ENCODE results near the gene OLIG2.

Gene OLIG2

DNA sequence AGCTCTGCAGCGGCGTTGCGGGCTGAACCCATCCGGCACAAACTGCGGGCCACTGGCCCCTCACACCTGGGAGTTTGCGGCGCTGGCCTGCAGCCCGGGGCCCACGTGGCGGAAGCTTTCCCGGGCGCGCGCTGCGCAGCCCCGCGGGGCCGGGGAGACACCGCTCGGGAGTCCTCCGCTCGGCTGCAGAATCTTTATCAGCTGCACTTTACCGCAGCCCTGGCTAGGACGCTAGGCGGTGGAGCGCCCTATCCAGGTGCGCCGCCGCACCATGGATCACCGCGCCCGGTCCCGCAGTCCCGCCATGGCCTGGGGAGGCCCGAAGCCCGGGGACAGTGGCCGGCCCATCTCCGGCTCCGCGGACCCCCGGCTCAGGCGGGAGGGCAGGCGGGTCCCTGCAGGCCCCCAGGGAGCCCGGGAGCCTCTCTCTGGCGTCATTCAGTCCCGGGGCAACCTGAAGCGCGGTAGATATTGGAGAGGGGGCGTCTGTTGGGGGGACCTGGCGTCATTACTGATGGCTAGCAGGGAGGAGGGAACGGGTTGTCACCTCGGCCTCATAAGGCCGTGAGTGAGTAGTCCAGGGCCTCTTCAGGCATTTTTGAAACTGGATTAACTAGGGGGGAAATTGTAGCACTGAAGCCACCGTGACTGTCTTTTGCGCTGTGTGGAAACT lies 5.7 kb upstream of the OLIG2 start:
- no peak for DNase-seq (ENCODE audit: low read depth in 2 of 2)

GRCh38 chr21:33020558-33021100 lies 5.1 kb upstream of the OLIG2 start:
- DNase-seq (ENCODE audit: low read depth in 2 of 2) = no peak

- DNase-seq (ENCODE audit: low read depth in 2 of 2) = no peak
These were observed 4.6 kb upstream of the OLIG2 start for GRCh38 chr21:33021150-33021549.

DNA sequence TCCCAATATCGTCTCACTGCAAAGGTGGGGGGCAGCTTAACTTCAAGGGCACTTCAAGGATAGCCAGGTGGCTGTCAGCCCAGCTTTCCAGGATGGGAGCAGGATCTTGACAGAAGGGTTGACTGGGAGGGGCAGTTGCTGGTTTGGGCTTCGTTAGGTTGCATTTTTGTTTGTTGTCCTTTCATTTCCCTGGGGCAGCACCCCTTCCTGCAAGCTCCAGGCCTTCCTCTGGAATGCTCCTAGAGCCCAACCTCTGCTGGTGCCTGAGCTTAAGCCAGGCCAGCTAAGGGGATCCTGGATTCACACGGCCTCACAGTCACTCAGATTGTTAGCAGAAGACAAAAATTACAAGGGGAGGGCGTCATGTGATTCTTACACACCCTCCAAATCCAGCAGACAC lies 4.1 kb upstream of the OLIG2 start:
- no peak for DNase-seq (ENCODE audit: low read depth in 2 of 2)

DNA sequence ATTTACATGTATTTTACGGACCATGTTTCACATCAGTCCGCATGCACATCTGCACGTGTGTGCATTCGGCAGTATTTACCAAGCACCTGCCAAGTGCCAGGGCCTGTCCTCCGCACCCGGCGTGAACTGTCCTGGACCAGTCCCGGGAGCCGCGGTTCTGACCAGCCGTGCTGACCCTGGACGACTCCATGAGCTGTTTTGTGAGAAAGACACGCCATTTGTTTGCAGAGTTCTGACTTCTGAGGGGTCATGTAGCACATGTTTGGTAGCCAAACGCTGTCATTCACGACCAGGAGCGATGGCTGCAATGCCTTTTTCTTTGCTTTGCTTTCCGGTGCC lies 3.3 kb upstream of the OLIG2 start:
- no peak for DNase-seq (ENCODE audit: low read depth in 2 of 2)

DNA sequence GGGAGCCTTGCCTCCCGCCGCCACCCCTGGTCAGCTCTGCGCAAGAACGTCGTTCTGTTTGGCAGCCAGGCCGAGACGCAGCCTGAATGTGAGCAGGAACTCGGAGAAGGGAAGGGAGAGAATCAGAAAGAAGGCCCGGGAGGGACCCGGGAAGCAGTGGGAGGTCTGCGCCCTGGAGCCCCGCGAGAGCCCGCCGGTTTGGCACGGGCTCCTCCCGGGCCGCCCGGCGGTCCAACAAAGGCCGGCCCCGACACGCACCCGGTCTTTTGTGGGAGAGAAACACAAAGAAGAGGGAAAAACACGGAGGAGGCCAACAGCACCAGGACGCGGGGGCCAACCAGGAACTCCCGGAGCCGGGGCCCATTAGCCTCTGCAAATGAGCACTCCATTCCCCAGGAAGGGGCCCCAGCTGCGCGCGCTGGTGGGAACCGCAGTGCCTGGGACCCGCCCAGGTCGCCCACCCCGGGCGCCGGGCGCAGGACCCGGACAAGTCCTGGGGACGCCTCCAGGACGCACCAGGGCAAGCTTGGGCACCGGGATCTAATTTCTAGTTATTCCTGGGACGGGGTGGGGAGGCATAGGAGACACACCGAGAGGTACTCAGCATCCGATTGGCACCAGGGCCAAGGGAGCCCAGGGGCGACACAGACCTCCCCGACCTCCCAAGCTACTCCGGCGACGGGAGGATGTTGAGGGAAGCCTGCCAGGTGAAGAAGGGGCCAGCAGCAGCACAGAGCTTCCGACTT lies 2.7 kb upstream of the OLIG2 start:
- DNase-seq (ENCODE audit: low read depth in 2 of 2) = no peak

- DNase-seq (ENCODE audit: low read depth in 2 of 2) = no peak
These were observed 2.0 kb upstream of the OLIG2 start for GRCh38 chr21:33023574-33024200.

DNA sequence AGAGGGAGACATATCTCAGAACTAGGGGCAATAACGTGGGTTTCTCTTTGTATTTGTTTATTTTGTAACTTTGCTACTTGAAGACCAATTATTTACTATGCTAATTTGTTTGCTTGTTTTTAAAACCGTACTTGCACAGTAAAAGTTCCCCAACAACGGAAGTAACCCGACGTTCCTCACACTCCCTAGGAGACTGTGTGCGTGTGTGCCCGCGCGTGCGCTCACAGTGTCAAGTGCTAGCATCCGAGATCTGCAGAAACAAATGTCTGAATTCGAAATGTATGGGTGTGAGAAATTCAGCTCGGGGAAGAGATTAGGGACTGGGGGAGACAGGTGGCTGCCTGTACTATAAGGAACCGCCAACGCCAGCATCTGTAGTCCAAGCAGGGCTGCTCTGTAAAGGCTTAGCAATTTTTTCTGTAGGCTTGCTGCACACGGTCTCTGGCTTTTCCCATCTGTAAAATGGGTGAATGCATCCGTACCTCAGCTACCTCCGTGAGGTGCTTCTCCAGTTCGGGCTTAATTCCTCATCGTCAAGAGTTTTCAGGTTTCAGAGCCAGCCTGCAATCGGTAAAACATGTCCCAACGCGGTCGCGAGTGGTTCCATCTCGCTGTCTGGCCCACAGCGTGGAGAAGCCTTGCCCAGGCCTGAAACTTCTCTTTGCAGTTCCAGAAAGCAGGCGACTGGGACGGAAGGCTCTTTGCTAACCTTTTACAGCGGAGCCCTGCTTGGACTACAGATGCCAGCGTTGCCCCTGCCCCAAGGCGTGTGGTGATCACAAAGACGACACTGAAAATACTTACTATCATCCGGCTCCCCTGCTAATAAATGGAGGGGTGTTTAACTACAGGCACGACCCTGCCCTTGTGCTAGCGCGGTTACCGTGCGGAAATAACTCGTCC lies 1.3 kb upstream of the OLIG2 start:
- DNase-seq (ENCODE audit: low read depth in 2 of 2) = no peak

DNA sequence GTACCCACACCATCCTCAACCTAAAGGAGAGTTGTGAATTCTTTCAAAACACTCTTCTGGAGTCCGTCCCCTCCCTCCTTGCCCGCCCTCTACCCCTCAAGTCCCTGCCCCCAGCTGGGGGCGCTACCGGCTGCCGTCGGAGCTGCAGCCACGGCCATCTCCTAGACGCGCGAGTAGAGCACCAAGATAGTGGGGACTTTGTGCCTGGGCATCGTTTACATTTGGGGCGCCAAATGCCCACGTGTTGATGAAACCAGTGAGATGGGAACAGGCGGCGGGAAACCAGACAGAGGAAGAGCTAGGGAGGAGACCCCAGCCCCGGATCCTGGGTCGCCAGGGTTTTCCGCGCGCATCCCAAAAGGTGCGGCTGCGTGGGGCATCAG lies 638 bp upstream of the OLIG2 start:
- DNase-seq (ENCODE audit: low read depth in 2 of 2) = no peak

DNA sequence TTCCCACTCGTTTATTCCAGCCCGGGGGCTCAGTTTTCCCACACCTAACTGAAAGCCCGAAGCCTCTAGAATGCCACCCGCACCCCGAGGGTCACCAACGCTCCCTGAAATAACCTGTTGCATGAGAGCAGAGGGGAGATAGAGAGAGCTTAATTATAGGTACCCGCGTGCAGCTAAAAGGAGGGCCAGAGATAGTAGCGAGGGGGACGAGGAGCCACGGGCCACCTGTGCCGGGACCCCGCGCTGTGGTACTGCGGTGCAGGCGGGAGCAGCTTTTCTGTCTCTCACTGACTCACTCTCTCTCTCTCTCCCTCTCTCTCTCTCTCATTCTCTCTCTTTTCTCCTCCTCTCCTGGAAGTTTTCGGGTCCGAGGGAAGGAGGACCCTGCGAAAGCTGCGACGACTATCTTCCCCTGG lies 716 bp downstream of the OLIG2 start:
- DNase-seq (ENCODE audit: low read depth in 2 of 2) = no peak

DNA sequence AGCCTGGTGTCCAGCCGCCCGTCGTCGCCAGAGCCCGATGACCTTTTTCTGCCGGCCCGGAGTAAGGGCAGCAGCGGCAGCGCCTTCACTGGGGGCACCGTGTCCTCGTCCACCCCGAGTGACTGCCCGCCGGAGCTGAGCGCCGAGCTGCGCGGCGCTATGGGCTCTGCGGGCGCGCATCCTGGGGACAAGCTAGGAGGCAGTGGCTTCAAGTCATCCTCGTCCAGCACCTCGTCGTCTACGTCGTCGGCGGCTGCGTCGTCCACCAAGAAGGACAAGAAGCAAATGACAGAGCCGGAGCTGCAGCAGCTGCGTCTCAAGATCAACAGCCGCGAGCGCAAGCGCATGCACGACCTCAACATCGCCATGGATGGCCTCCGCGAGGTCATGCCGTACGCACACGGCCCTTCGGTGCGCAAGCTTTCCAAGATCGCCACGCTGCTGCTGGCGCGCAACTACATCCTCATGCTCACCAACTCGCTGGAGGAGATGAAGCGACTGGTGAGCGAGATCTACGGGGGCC lies 1.2 kb downstream of the OLIG2 start:
- no peak for DNase-seq (ENCODE audit: low read depth in 2 of 2)

GRCh38 chr21:33027401-33028286 lies 1.9 kb downstream of the OLIG2 start:
- no peak for DNase-seq (ENCODE audit: low read depth in 2 of 2)

- DNase-seq (ENCODE audit: low read depth in 2 of 2) = no peak
These were observed 2.5 kb downstream of the OLIG2 start for GRCh38 chr21:33028287-33028670.

GRCh38 chr21:33028773-33029384 lies 3.1 kb downstream of the OLIG2 start:
- no peak for DNase-seq (ENCODE audit: low read depth in 2 of 2)

- DNase-seq (ENCODE audit: low read depth in 2 of 2) = no peak
These were observed 3.7 kb downstream of the OLIG2 start for GRCh38 chr21:33029385-33029921.

DNA sequence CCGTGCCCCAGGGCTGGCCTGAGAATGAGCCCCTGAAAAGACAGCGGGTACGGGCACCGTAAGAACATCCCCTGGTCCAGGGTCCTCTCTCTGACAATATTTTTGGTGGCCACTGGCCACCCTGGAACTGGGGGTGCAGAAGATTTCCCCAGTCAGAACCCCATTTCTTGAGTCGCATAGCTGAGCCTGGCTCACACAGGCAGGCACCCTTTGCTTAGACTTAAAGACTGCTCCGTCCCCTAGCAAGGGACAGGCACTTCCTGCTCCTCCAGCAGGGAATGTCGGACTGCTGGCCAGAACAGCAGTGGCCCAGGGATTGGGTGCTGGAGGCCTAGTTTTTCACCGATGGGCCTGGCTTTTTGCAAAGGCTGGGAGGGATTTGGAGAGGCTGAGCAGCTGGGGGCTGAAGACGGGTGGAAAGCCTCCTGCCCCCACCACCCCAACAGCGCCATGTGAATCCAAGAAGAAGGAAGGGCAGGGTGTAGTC lies 4.3 kb downstream of the OLIG2 start:
- DNase-seq (ENCODE audit: low read depth in 2 of 2) = no peak

- DNase-seq (ENCODE audit: low read depth in 2 of 2) = no peak
These were observed 4.9 kb downstream of the OLIG2 start for GRCh38 chr21:33030633-33031032.

GRCh38 chr21:33031152-33031911 lies 5.6 kb downstream of the OLIG2 start:
- DNase-seq (ENCODE audit: low read depth in 2 of 2) = no peak

GRCh38 chr21:33032434-33033047 lies 6.8 kb downstream of the OLIG2 start:
- no peak for DNase-seq (ENCODE audit: low read depth in 2 of 2)

Measured in stimulated activated CD4-positive, alpha-beta T cell treated with anti-CD3 and anti-CD28 coated beads, Interleukin-12 subunit alpha, Interleukin-12 subunit beta, amount 100 ng/mL, for 24 hours (primary cell).